Skeletal muscle satellite cell (primary cell): Measurements from ENCODE around the gene SCGB1A1.
A peak's percentile ranks its signal among the peaks of the same experiment; 100 is the strongest.

Source experiments
- H3K27me3 ChIP-seq: 2 replicates; pipeline ENCODE4 v1.7.0; 2013; ENCODE audit warnings: low read length; ENCODE audit not compliant: control insufficient read depth, insufficient read depth
- H3K36me3 ChIP-seq: 2 replicates; pipeline ENCODE4 v1.7.0; 2013; ENCODE audit warnings: mild to moderate bottlenecking, control low read depth, low read length; ENCODE audit not compliant: insufficient read depth
- H3K4me1 ChIP-seq: 2 replicates; pipeline ENCODE4 v1.7.0; 2013; ENCODE audit warnings: low read length; ENCODE audit not compliant: control insufficient read depth, insufficient read depth
- H3K4me2 ChIP-seq: 2 replicates; pipeline ENCODE4 v1.7.0; 2013; ENCODE audit warnings: mild to moderate bottlenecking, low read length
- H3K4me3 ChIP-seq: 2 replicates; pipeline ENCODE4 v1.7.0; 2013; ENCODE audit warnings: low read length
- H3K9ac ChIP-seq: 2 replicates; pipeline ENCODE4 v1.7.0; 2013; ENCODE audit warnings: mild to moderate bottlenecking, low read depth, low read length, moderate library complexity
- H3K9me3 ChIP-seq: replicated peaks from 2 replicates; pipeline ENCODE4 v1.7.0; 2013; ENCODE audit warnings: mild to moderate bottlenecking, control low read depth, low read length

The SCGB1A1 gene

GRCh38 chr11:62388999-62389398 is 29.8 kb upstream of the SCGB1A1 start:
- Histone ChIP-seq H3K27me3 (peaks cover 12% of the 10 kb centered on the region), H3K4me1 (no peaks in the 10 kb centered on the region), H3K4me3 (no peak overlapping the region), H3K36me3 (no peaks in the 10 kb centered on the region), H3K9ac (no peak overlapping the region), H3K9me3 (no peaks in the 10 kb centered on the region), H3K4me2 (no peak overlapping the region)

- Histone ChIP-seq H3K9ac (no peak overlapping the region), H3K4me2 (no peak overlapping the region), H3K9me3 (no peaks in the 10 kb centered on the region), H3K4me3 (no peak overlapping the region), H3K4me1 (peaks cover 2% of the 10 kb centered on the region), H3K27me3 (peaks cover 12% of the 10 kb centered on the region), H3K36me3 (no peaks in the 10 kb centered on the region)
Measured at GRCh38 chr11:62390237-62390636, 28.6 kb upstream of the SCGB1A1 start.

- H3K4me1 ChIP-seq = peaks cover 5% of the 10 kb centered on the region
- no peak overlapping the region for H3K9ac ChIP-seq
- H3K4me2 ChIP-seq = no peak overlapping the region
- H3K4me3 ChIP-seq = no peak overlapping the region
- no peaks in the 10 kb centered on the region for H3K9me3 ChIP-seq
- H3K36me3 ChIP-seq = no peaks in the 10 kb centered on the region
- peaks cover 12% of the 10 kb centered on the region for H3K27me3 ChIP-seq
Measured at GRCh38 chr11:62390722-62391121, 28.1 kb upstream of the SCGB1A1 start.

DNA sequence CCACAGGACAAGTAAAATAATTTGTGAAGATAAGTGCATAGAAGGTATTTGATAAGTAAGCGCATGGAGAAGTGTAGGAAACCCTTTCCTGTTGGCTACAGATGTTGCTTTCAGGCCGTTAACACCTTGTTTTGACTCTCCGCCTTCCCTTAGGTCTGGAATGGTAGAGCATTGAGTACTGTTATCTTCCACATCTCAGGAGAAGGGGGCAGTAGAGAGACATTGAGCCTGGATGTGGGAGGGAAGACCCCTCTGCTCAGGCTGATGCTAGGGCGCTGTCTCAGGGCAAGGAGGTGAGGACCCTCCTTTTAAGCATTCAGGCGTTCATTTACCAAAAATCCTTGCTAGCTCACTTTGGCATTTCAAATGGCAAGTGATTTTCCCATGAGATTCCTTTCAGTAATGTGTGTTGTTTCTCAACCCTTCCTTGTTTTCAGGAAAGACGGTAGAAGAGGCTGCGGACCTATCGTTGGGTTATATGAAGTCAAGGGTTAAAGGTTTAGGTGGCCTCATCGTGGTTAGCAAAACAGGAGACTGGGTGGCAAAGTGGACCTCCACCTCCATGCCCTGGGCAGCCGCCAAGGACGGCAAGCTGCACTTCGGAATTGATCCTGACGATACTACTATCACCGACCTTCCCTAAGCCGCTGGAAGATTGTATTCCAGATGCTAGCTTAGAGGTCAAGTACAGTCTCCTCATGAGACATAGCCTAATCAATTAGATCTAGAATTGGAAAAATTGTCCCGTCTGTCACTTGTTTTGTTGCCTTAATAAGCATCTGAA is 27.0 kb upstream of the SCGB1A1 start:
- H3K9me3 ChIP-seq = no peaks in the 10 kb centered on the region
- H3K4me1 ChIP-seq = peaks cover 5% of the 10 kb centered on the region
- H3K36me3 ChIP-seq = no peaks in the 10 kb centered on the region
- H3K27me3 ChIP-seq = peaks cover 12% of the 10 kb centered on the region
- H3K9ac ChIP-seq = no peak overlapping the region
- H3K4me3 ChIP-seq = no peak overlapping the region
- no peak overlapping the region for H3K4me2 ChIP-seq

DNA sequence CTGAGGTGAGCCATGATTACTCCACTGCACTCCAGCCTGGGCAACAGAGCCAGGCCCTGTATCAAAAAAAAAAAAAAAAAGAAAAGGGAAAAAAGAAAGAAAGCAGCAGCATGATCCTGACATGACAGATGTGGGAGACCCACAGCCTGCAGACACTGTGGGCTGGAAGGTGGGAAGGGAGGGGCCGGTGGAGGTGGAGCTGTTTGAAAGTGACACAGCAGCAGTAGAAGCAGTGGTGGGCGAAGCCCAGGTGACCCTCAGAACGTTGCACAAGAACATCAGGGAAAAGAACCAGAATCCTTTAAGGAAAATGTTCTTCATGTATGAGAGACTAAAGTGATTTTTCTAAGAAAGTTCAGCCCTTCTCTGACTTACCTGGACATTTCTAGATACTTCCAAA is 26.3 kb upstream of the SCGB1A1 start:
- H3K27me3 ChIP-seq = peaks cover 12% of the 10 kb centered on the region

DNA sequence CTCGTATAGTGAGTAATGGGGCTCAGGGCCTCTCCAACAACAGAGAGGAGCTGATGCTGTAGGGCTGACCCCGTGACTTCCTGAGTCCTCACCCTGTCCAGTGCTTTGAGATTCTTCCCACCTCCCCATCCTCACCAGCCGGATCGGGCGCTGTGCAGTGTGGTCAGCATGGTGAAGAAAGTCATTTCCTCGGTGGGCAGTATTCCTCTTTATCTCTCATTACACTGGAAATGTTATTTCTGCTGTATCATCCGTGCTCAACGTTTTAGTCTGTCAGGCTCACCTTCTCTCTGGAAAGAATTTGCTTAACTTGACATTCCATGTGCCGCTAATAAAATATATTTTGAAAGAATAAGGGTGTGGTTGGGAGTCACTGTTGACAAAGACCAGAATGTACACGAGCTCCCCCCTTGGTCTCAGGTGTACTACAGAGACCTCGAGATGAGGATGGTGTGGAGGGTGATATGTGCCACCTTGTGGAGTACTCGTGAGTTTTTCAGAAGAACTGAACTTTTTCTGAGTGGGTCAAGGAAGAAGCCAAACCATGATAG is 25.7 kb upstream of the SCGB1A1 start:
- H3K4me2 ChIP-seq = no peak overlapping the region
- H3K4me3 ChIP-seq = no peak overlapping the region
- H3K4me1 ChIP-seq = peaks cover 6% of the 10 kb centered on the region
- H3K27me3 ChIP-seq = peaks cover 12% of the 10 kb centered on the region
- no peak overlapping the region for H3K9ac ChIP-seq
- H3K36me3 ChIP-seq = no peaks in the 10 kb centered on the region
- no peaks in the 10 kb centered on the region for H3K9me3 ChIP-seq

More for the DNA sequence above, 26.3 kb upstream of the SCGB1A1 start:
- no peak overlapping the region for H3K9ac ChIP-seq
- no peak overlapping the region for H3K4me2 ChIP-seq
- no peaks in the 10 kb centered on the region for H3K36me3 ChIP-seq
- peaks cover 5% of the 10 kb centered on the region for H3K4me1 ChIP-seq
- H3K4me3 ChIP-seq = no peak overlapping the region
- H3K9me3 ChIP-seq = no peaks in the 10 kb centered on the region

- Histone ChIP-seq H3K9ac (no peak overlapping the region), H3K9me3 (no peaks in the 10 kb centered on the region), H3K27me3 (peaks cover 12% of the 10 kb centered on the region), H3K36me3 (no peaks in the 10 kb centered on the region), H3K4me3 (no peak overlapping the region), H3K4me1 (peaks cover 11% of the 10 kb centered on the region), H3K4me2 (no peak overlapping the region)
Measured at GRCh38 chr11:62393735-62394134, 25.1 kb upstream of the SCGB1A1 start.

- H3K4me2 ChIP-seq = peak overlapping the region; percentile 88
- H3K36me3 ChIP-seq = no peaks in the 10 kb centered on the region
- H3K9ac ChIP-seq = peak overlapping the region; percentile 60
- peaks cover 23% of the 10 kb centered on the region for H3K4me1 ChIP-seq
- H3K4me3 ChIP-seq = peak overlapping the region; percentile 66
- peaks cover 8% of the 10 kb centered on the region for H3K27me3 ChIP-seq
- H3K9me3 ChIP-seq = no peaks in the 10 kb centered on the region
Measured at GRCh38 chr11:62394825-62395538, 23.9 kb upstream of the SCGB1A1 start.

- no peak overlapping the region for H3K4me3 ChIP-seq
- H3K9me3 ChIP-seq = no peaks in the 10 kb centered on the region
- peaks cover 33% of the 10 kb centered on the region for H3K4me1 ChIP-seq
- no peak overlapping the region for H3K4me2 ChIP-seq
- H3K27me3 ChIP-seq = peaks cover 6% of the 10 kb centered on the region
- no peak overlapping the region for H3K9ac ChIP-seq
- no peaks in the 10 kb centered on the region for H3K36me3 ChIP-seq
Measured at GRCh38 chr11:62395885-62396551, 22.8 kb upstream of the SCGB1A1 start.

DNA sequence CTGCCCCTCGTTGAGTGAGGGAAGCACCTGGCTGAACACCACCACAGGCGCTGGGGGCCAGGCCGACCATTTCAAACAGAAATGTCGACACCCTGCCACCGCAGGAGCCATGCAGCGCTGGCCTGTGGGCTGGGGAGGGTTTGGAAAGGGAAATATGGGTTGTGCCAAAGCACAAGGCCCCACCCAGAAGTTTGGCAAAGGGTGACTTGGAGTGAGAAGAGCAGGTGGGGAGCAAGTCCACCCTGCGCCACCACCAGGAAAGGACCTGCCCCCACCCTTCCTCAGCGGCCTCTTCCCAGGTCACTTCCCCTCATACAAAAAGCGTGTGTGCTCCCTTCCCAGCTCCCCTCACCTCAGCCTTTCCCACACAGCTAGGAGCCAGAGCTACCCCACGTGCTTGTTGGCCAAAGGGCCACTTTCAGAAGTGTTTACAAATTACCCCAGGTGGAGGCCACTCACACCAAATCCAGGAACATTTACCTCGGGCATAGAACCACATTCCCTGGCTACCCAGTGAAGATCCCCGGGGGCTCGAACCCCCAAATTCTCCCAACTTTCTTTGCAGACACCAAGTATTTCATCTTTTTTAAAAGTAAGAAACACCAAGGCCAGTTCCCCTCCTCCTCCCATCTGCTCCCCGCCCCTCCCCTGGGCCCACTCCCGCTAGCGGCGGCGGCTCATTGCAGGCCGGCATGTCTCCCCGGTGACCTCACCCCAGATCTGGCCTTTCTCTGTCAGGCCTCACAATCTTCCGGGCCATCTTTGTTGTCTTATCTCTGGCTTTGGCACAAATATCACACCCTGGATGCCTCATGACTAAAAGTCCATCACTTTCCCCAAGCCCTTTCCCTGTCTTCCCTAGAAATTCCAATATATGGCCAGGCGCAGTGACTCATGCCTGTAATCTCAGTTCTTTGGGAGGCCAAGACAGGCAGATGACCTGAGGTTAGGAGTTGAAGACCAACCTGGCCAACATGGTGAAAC is 20.5 kb upstream of the SCGB1A1 start:
- H3K4me3 ChIP-seq = no peak overlapping the region
- H3K36me3 ChIP-seq = no peaks in the 10 kb centered on the region
- no peaks in the 10 kb centered on the region for H3K9me3 ChIP-seq
- H3K4me1 ChIP-seq = peaks cover 48% of the 10 kb centered on the region
- no peak overlapping the region for H3K9ac ChIP-seq
- H3K4me2 ChIP-seq = no peak overlapping the region
- no peaks in the 10 kb centered on the region for H3K27me3 ChIP-seq
